HepG2 (cell line): ENCODE data around the gene C1QTNF1. TPM values are rescaled to one million over a fixed set of nuclear protein-coding genes. Genes with fewer than 3 reads are reported as not detected.

Source experiments
- ATAC-seq: fragments of 200-7000 bp; cut with Tn5 transposase; 3 replicates; pipeline ENCODE4 v1.9.1; 2020; ENCODE audit warnings: mild to moderate bottlenecking, moderate library complexity
- BruUV-seq: library from RNA; stranded (reverse); fragments of 400-500 nt; replicated peaks from 2 replicates; lab custom pipeline; 2021; lab: Mats Ljungman, UMichigan
- CTCF ChIA-PET: fragments of 300-600 bp; formaldehyde crosslinking; extraction: SDS; loops from one replicate; lab custom pipeline; 2021; ENCODE audit warnings: low total read pairs, inconsistent platforms, low intra/inter-chr PET ratio; lab: Yijun Ruan, JAX
- POLR2A ChIA-PET: fragments of 350-600 bp; sonication (Branson Sonifier 250); formaldehyde crosslinking; loops from one replicate; lab custom pipeline; 2020; ENCODE audit warnings: antibody characterized with exemption, inconsistent platforms; lab: Yijun Ruan, JAX
- DNase-seq: peaks from one replicate; pipeline ENCODE4 v3.0.0-alpha.2; 2015; ENCODE audit warnings: low spot score
- FAIRE-seq: peaks from 3 replicates; lab custom pipeline; 2011; peaks lifted over from hg19 to GRCh38; lab: Jason Lieb, UNC
- H2AFZ ChIP-seq: one replicate; pipeline ENCODE4 v1.6.1; 2011; ENCODE audit warnings: low read length, inconsistent platforms
- H3K27ac ChIP-seq: fragments of 300-600 bp; 3 replicates; pipeline ENCODE4 v1.8.0; 2011; ENCODE audit warnings: mixed run types, mild to moderate bottlenecking, mixed read lengths, low read length, inconsistent platforms; ENCODE audit not compliant: insufficient read depth; ENCODE audit errors: extremely low read length
- H3K27me3 ChIP-seq, 2 experiments: fragments of 200-600 bp in 1 of 2; 2 replicates in 1 of 2; 3 replicates in 1 of 2; pipeline versions ENCODE4 v1.6.0 to v1.8.0; 2011; ENCODE audit warnings: low read length in 2 of 2, mild to moderate bottlenecking in 2 of 2, moderate library complexity in 2 of 2, inconsistent platforms in 1 of 2; ENCODE audit not compliant: insufficient read depth in 2 of 2, control insufficient read depth in 1 of 2
- H3K36me3 ChIP-seq, 2 experiments: fragments of 200-600 bp in 1 of 2; replicated peaks in 1 of 2; 2 replicates in 1 of 2; 3 replicates in 1 of 2; pipeline versions ENCODE4 v1.5.1 to v1.8.0; 2011; ENCODE audit warnings: low read length in 2 of 2, inconsistent platforms in 1 of 2; ENCODE audit not compliant: insufficient read depth in 2 of 2, control insufficient read depth in 1 of 2
- H3K4me1 ChIP-seq: 2 replicates; pipeline ENCODE4 v1.5.1; 2012; ENCODE audit warnings: low read length, inconsistent platforms; ENCODE audit not compliant: insufficient read depth
- H3K4me2 ChIP-seq: 2 replicates; pipeline ENCODE4 v1.6.0; 2011; ENCODE audit warnings: low read depth, low read length, inconsistent platforms
- H3K4me3 ChIP-seq, 3 experiments: fragments of 200-600 bp in 1 of 3; sonication (generic), shearing (Covaris generic) in 1 of 3; replicated peaks in 1 of 3; 2 replicates each; pipeline ENCODE4 v1.5.1; 2011 to 2016; ENCODE audit warnings: low read length in 3 of 3, inconsistent platforms in 2 of 3, low read depth in 2 of 3, mild to moderate bottlenecking in 2 of 3, control low read depth in 1 of 3, mixed read lengths in 1 of 3; ENCODE audit not compliant: insufficient read depth in 1 of 3
- H3K79me2 ChIP-seq: one replicate; pipeline ENCODE4 v1.6.1; 2011; ENCODE audit warnings: low read length, inconsistent platforms; ENCODE audit not compliant: insufficient read depth
- H3K9ac ChIP-seq: 2 replicates; pipeline ENCODE4 v1.6.0; 2011; ENCODE audit warnings: mild to moderate bottlenecking, low read depth, low read length, inconsistent platforms; ENCODE audit not compliant: insufficient read depth
- H3K9me3 ChIP-seq: 2 replicates; pipeline ENCODE4 v1.5.1; 2012; ENCODE audit warnings: mild to moderate bottlenecking, low read length
- H4K20me1 ChIP-seq: 2 replicates; pipeline ENCODE4 v1.6.0; 2011; ENCODE audit warnings: inconsistent platforms, mild to moderate bottlenecking, low read length, moderate library complexity; ENCODE audit not compliant: insufficient read depth
- BORCS8-MEF2B ChIP-seq: sonication (generic); formaldehyde crosslinking; IDR thresholded peaks from 2 replicates; pipeline ENCODE4 v1.8.0; 2022; ENCODE audit warnings: mild to moderate bottlenecking, missing genetic modification reagents
- CBX2 ChIP-seq, 2 experiments: fragments of 200-600 bp in 1 of 2; sonication (generic); formaldehyde crosslinking in 1 of 2; IDR thresholded peaks; 2 replicates each; pipeline versions ENCODE4 v1.7.0 to v1.8.1; 2018 to 2022; ENCODE audit warnings: low read depth in 2 of 2, low read length in 1 of 2, mild to moderate bottlenecking in 1 of 2, missing genetic modification reagents in 1 of 2
- FOXA1 ChIP-seq, 2 experiments: fragments of 450-650 bp in 1 of 2; sonication (generic) in 1 of 2; formaldehyde crosslinking in 1 of 2; IDR thresholded peaks; 2 replicates each; pipeline versions ENCODE4 v1.4.0 to v1.6.1; 2016 to 2020; ENCODE audit warnings: missing genetic modification reagents in 1 of 2
- HHEX ChIP-seq: IDR thresholded peaks from 2 replicates; pipeline ENCODE4 v1.6.1; 2016; ENCODE audit warnings: control low read depth
- JUN ChIP-seq: sonication (generic); formaldehyde crosslinking; IDR thresholded peaks from 2 replicates; pipeline ENCODE4 v1.4.0; 2020; ENCODE audit warnings: mild to moderate bottlenecking, missing genetic modification reagents
- MTF2 ChIP-seq: sonication (generic); formaldehyde crosslinking; IDR thresholded peaks from 2 replicates; pipeline ENCODE4 v1.5.0; 2020; ENCODE audit warnings: missing genetic modification reagents, borderline replicate concordance
- NR2C2 ChIP-seq: sonication (generic); formaldehyde crosslinking; IDR thresholded peaks from 2 replicates; pipeline ENCODE4 v1.4.0; 2020; ENCODE audit warnings: missing genetic modification reagents, mild to moderate bottlenecking, moderate library complexity, borderline replicate concordance
- ZC3H13 ChIP-seq: sonication (generic); formaldehyde crosslinking; IDR thresholded peaks from 2 replicates; pipeline ENCODE4 v1.8.1; 2023; ENCODE audit warnings: mild to moderate bottlenecking, missing genetic modification reagents, moderate library complexity
- ZNF124 ChIP-seq: sonication (generic); formaldehyde crosslinking; IDR thresholded peaks from 2 replicates; pipeline ENCODE4 v1.4.0; 2020; ENCODE audit warnings: missing genetic modification reagents
- ZNF746 ChIP-seq: sonication (generic); formaldehyde crosslinking; IDR thresholded peaks from 2 replicates; pipeline ENCODE4 v1.8.0; 2022; ENCODE audit warnings: mild to moderate bottlenecking, missing genetic modification reagents
- WGBS: methylation state at CpG from one replicate; pipeline ENCODE4 v1.1.6; 2017; ENCODE audit warnings: low lambda C conversion rate; 5-methylcytosine and 5-hydroxymethylcytosine counted together
- in situ Hi-C: cut with HindIII; loops from 2 replicates; pipeline ENCODE4 v1.10.0; 2017; ENCODE audit warnings: low pct_unique_long_range_greater_than_20kb; ENCODE audit not compliant: extremely low pct_ligation_motif_present
- intact Hi-C: fragments of 100-400 bp; cut with micrococcal nuclease; formaldehyde crosslinking; loops from one replicate; pipeline ENCODE4 v1.10.0; 2022; ENCODE audit not compliant: unreplicated experiment
- polyA plus RNA-seq, 8 experiments: library from polyadenylated mRNA; depleted of rRNA in 3 of 8; stranded (reverse) in 7 of 8; unstranded in 1 of 8; fragments of >200 nt; fragmentation: Illumina TruSeq in 4 of 8; extraction: Trizol in 4 of 8; gene quantifications; 2 replicates each; pipeline versions ENCODE4 v1.2.1 to v1.2.3, GENCODE V29; 2011 to 2016; ENCODE audit warnings: low read depth in 4 of 8, missing spikeins in 1 of 8, mixed read lengths in 1 of 8; ENCODE audit not compliant: insufficient read depth in 1 of 8
- total RNA-seq, 5 experiments: library from RNA; depleted of rRNA; stranded (reverse); fragments of >200 nt; fragmentation: Illumina TruSeq; extraction: Trizol; gene quantifications; 2 replicates each; pipeline ENCODE4 v1.2.3, GENCODE V29; 2016; ENCODE audit warnings: low read depth in 1 of 5
- TF ChIP-seq, protein P1 (sequence below): sonication (generic); formaldehyde crosslinking; IDR thresholded peaks from 2 replicates; pipeline ENCODE4 v1.4.0; 2020; ENCODE audit warnings: missing genetic modification reagents
- TF ChIP-seq, protein P2 (sequence below): sonication (generic); formaldehyde crosslinking; IDR thresholded peaks from 2 replicates; pipeline ENCODE4 v1.4.0; 2020; ENCODE audit warnings: missing genetic modification reagents
- TF ChIP-seq, protein P3 (sequence below): sonication (generic); formaldehyde crosslinking; IDR thresholded peaks from 2 replicates; pipeline ENCODE4 v1.8.0; 2022; ENCODE audit warnings: missing genetic modification reagents, mild to moderate bottlenecking, moderate library complexity, borderline replicate concordance

The C1QTNF1 gene
- total and polyA plus RNA-seq, 2 of the 13 experiments (the other 11 are each of a cell fraction or from before 2014, with no cell fraction given) = 0.18 to 0.86 TPM

- TF ChIP-seq, protein P1, sequence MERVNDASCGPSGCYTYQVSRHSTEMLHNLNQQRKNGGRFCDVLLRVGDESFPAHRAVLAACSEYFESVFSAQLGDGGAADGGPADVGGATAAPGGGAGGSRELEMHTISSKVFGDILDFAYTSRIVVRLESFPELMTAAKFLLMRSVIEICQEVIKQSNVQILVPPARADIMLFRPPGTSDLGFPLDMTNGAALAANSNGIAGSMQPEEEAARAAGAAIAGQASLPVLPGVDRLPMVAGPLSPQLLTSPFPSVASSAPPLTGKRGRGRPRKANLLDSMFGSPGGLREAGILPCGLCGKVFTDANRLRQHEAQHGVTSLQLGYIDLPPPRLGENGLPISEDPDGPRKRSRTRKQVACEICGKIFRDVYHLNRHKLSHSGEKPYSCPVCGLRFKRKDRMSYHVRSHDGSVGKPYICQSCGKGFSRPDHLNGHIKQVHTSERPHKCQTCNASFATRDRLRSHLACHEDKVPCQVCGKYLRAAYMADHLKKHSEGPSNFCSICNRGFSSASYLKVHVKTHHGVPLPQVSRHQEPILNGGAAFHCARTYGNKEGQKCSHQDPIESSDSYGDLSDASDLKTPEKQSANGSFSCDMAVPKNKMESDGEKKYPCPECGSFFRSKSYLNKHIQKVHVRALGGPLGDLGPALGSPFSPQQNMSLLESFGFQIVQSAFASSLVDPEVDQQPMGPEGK (CRISPR knock-in tag) = no peak
- TF ChIP-seq HHEX (no peak), BORCS8-MEF2B (no peak), ZC3H13 (no peak), JUN (CRISPR knock-in tag) (no peak)
These were observed 38.7 kb downstream of the C1QTNF1 start (continued) for GRCh38 chr17:79062691-79063090.

- DNase-seq (no peak), ATAC-seq (peak; percentile 59; the same call in 2 of the 3 replicates), FAIRE-seq (no peak)
- Histone ChIP-seq H4K20me1 (no peaks in the 10 kb centered on the region), H3K9me3 (no peaks in the 10 kb centered on the region), H2AFZ (no peak overlapping the region), H3K79me2 (no peaks in the 10 kb centered on the region), H3K27me3 (peaks cover 2 to 23% of the 10 kb centered on the region in 2 experiments; a peak in 3 of 5 replicates), H3K36me3 (no peaks in the 10 kb centered on the region), H3K4me2 (no peak overlapping the region), H3K4me3 (no peak overlapping the region), H3K27ac (no peak overlapping the region), H3K9ac (no peak overlapping the region), H3K4me1 (peaks cover 2% of the 10 kb centered on the region)
- intact Hi-C loops = no loop called here
- BruUV-seq = no TSS peak
- 25% methylated on average over 4 of the region's 4 CpGs for WGBS
- POLR2A ChIA-PET = no interaction called here
- in situ Hi-C loops = no loop called here
- no peak for TF ChIP-seq ZNF124 (CRISPR knock-in tag)
- TF ChIP-seq, protein P2, sequence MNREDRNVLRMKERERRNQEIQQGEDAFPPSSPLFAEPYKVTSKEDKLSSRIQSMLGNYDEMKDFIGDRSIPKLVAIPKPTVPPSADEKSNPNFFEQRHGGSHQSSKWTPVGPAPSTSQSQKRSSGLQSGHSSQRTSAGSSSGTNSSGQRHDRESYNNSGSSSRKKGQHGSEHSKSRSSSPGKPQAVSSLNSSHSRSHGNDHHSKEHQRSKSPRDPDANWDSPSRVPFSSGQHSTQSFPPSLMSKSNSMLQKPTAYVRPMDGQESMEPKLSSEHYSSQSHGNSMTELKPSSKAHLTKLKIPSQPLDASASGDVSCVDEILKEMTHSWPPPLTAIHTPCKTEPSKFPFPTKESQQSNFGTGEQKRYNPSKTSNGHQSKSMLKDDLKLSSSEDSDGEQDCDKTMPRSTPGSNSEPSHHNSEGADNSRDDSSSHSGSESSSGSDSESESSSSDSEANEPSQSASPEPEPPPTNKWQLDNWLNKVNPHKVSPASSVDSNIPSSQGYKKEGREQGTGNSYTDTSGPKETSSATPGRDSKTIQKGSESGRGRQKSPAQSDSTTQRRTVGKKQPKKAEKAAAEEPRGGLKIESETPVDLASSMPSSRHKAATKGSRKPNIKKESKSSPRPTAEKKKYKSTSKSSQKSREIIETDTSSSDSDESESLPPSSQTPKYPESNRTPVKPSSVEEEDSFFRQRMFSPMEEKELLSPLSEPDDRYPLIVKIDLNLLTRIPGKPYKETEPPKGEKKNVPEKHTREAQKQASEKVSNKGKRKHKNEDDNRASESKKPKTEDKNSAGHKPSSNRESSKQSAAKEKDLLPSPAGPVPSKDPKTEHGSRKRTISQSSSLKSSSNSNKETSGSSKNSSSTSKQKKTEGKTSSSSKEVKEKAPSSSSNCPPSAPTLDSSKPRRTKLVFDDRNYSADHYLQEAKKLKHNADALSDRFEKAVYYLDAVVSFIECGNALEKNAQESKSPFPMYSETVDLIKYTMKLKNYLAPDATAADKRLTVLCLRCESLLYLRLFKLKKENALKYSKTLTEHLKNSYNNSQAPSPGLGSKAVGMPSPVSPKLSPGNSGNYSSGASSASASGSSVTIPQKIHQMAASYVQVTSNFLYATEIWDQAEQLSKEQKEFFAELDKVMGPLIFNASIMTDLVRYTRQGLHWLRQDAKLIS (CRISPR knock-in tag) = no peak
- TF ChIP-seq NR2C2 (CRISPR knock-in tag) = no peak
- TF ChIP-seq CBX2 (IDR thresholded peaks at IDR 0.05; ENCODE audit: low read depth, low read length) = no peak
- no peak for TF ChIP-seq CBX2 (CRISPR knock-in tag; IDR thresholded peaks at IDR 0.05; ENCODE audit: low read depth)
- TF ChIP-seq FOXA1 (IDR thresholded peaks at IDR 0.05) = no peak
- 0 out of 2 replicates have a peak, but pooled peaks have one; percentile 11 for TF ChIP-seq FOXA1 (CRISPR knock-in tag; IDR thresholded peaks at IDR 0.05)
- no peak for TF ChIP-seq ZNF746 (CRISPR knock-in tag)
- TF ChIP-seq, protein P3, sequence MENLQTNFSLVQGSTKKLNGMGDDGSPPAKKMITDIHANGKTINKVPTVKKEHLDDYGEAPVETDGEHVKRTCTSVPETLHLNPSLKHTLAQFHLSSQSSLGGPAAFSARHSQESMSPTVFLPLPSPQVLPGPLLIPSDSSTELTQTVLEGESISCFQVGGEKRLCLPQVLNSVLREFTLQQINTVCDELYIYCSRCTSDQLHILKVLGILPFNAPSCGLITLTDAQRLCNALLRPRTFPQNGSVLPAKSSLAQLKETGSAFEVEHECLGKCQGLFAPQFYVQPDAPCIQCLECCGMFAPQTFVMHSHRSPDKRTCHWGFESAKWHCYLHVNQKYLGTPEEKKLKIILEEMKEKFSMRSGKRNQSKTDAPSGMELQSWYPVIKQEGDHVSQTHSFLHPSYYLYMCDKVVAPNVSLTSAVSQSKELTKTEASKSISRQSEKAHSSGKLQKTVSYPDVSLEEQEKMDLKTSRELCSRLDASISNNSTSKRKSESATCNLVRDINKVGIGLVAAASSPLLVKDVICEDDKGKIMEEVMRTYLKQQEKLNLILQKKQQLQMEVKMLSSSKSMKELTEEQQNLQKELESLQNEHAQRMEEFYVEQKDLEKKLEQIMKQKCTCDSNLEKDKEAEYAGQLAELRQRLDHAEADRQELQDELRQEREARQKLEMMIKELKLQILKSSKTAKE (CRISPR knock-in tag) = no peak
- TF ChIP-seq MTF2 (CRISPR knock-in tag) = no peak
- CTCF ChIA-PET = interaction anchor here (1.4 kb wide), 1 partner anchor 328 kb away, joined by 7 read pairs; no protein-coding TSS in a partner anchor
These were observed 40.1 kb downstream of the C1QTNF1 start for GRCh38 chr17:79064026-79064425.
